ENCODE measurements around the gene DDX52. TPM values are rescaled to one million over a fixed set of nuclear protein-coding genes. Genes with fewer than 3 reads are reported as not detected.

Gene DDX52
- total and polyA plus RNA-seq, 2 experiments from 2014 or later, result 12.4 to 22.4 TPM

DNA sequence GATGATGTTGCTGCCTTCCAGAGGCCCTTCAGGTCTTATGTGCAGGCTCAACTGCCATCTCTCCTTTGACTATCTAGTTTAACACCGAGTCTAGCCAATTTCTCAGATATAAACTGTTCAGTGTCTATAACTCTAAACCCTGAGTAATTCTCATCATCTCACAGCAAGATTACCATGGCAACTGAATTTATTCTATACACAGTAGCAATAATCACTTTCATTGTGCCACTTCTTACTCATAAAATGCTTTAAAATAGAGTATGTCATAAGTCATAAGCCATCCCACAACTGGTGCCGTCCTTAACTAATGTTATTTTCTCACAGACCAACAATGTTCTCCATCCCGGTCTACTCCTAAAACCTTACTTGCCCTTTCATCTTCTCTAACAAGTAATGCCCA is 79.0 kb downstream of the DDX52 start:
- Histone ChIP-seq H3K27ac (no peak overlapping the region), H3K4me3 (no peak overlapping the region), H3K4me1 (ENCODE audit: low read depth) (no peaks in the 10 kb centered on the region), H3K9me3 (ENCODE audit: low read depth) (no peaks in the 10 kb centered on the region), H3K27me3 (no peaks in the 10 kb centered on the region), H3K36me3 (peaks cover 37% of the 10 kb centered on the region)
- DNase-seq (ENCODE audit: low read depth in 1 of 2, low spot score in 1 of 2), result no peak
- TF ChIP-seq CTCF (IDR thresholded peaks at IDR 0.05; ENCODE audit: low read depth, low read length), result no peak

- Histone ChIP-seq H3K9me3 (ENCODE audit: low read depth) (no peaks in the 10 kb centered on the region), H3K27ac (no peak overlapping the region), H3K4me1 (ENCODE audit: low read depth) (no peaks in the 10 kb centered on the region), H3K4me3 (no peak overlapping the region), H3K27me3 (no peaks in the 10 kb centered on the region), H3K36me3 (peaks cover 39% of the 10 kb centered on the region)
- no peak for TF ChIP-seq CTCF (IDR thresholded peaks at IDR 0.05; ENCODE audit: low read depth, low read length)
- DNase-seq (ENCODE audit: low read depth in 1 of 2, low spot score in 1 of 2), result no peak
Measured at GRCh38 chr17:37562016-37562745, 81.1 kb downstream of the DDX52 start.

Other genes with a start within 250 kb of the DDX52 start
- 47.6 and 57.2 TPM in 2 replicates for gene ACACA, start 236.6 kb downstream of the DDX52 start, total RNA-seq
- gene ACACA, start 236.6 kb downstream of the DDX52 start, polyA plus RNA-seq, result 39.7 and 42.5 TPM in 2 replicates
- 20.6 and 24.0 TPM in 2 replicates for gene TADA2A, start 236.6 kb downstream of the DDX52 start, total RNA-seq
- 16.1 and 16.7 TPM in 2 replicates for gene TADA2A, start 236.6 kb downstream of the DDX52 start, polyA plus RNA-seq
- gene DUSP14, start 153.6 kb downstream of the DDX52 start, total RNA-seq, result 23.0 and 40.4 TPM in 2 replicates
- 29.7 and 39.0 TPM in 2 replicates for gene DUSP14, start 153.6 kb downstream of the DDX52 start, polyA plus RNA-seq
- gene SYNRG, start 34.0 kb downstream of the DDX52 start, total RNA-seq, result 9.5 and 13.7 TPM in 2 replicates
- gene SYNRG, start 34.0 kb downstream of the DDX52 start, polyA plus RNA-seq, result 26.1 and 31.9 TPM in 2 replicates
- gene HNF1B, start 101.6 kb upstream of the DDX52 start, total RNA-seq, result not detected in 2 replicates
- gene HNF1B, start 101.6 kb upstream of the DDX52 start, polyA plus RNA-seq, result not detected in 2 replicates